HG02885 (cell line): ENCODE measurements around the gene SLC6A11.
A peak's percentile ranks its signal among the peaks of the same experiment; 100 is the strongest.

ENCODE experiments used
- ATAC-seq: cut with Tn5 transposase; IDR thresholded peaks from one replicate; pipeline ENCODE4 v1.9.1; 2021; ENCODE audit warnings: mild to moderate bottlenecking; ENCODE audit not compliant: unreplicated experiment, poor library complexity

The SLC6A11 gene

GRCh38 chr3:10927551-10927950 is 111.5 kb downstream of the SLC6A11 start:
- no peak for ATAC-seq

- ATAC-seq: no peak
Measured at GRCh38 chr3:10928407-10928960, 112.5 kb downstream of the SLC6A11 start.

- no peak for ATAC-seq
Measured at GRCh38 chr3:10928961-10929471, 113.0 kb downstream of the SLC6A11 start.

GRCh38 chr3:10929978-10930665 is 114.1 kb downstream of the SLC6A11 start:
- no peak for ATAC-seq

- no peak for ATAC-seq
Measured at GRCh38 chr3:10930666-10931040, 114.6 kb downstream of the SLC6A11 start.

- no peak for ATAC-seq
Measured at GRCh38 chr3:10932596-10932995, 116.6 kb downstream of the SLC6A11 start.

- no peak for ATAC-seq
Measured at GRCh38 chr3:10933021-10933420, 117.0 kb downstream of the SLC6A11 start.

GRCh38 chr3:10933470-10933804 is 117.4 kb downstream of the SLC6A11 start:
- ATAC-seq: no peak

GRCh38 chr3:10933805-10934481 is 117.9 kb downstream of the SLC6A11 start:
- no peak for ATAC-seq

- ATAC-seq: no peak
Measured at GRCh38 chr3:10935028-10935427, 119.0 kb downstream of the SLC6A11 start.

- ATAC-seq: no peak
Measured at GRCh38 chr3:10935846-10936631, 120.0 kb downstream of the SLC6A11 start.

- no peak for ATAC-seq
Measured at GRCh38 chr3:10936686-10937085, 120.7 kb downstream of the SLC6A11 start.

- ATAC-seq: no peak
Measured at GRCh38 chr3:10937141-10937825, 121.3 kb downstream of the SLC6A11 start.

GRCh38 chr3:10939556-10939955 is 123.5 kb downstream of the SLC6A11 start:
- no peak for ATAC-seq

- ATAC-seq: no peak
Measured at GRCh38 chr3:10940106-10940505, 124.1 kb downstream of the SLC6A11 start.

GRCh38 chr3:10941972-10942371 is 125.9 kb downstream of the SLC6A11 start:
- no peak for ATAC-seq

GRCh38 chr3:10942690-10943205 is 126.7 kb downstream of the SLC6A11 start:
- ATAC-seq: no peak

- no peak for ATAC-seq
Measured at GRCh38 chr3:10944866-10945265, 128.8 kb downstream of the SLC6A11 start.

- peak; percentile 66 for ATAC-seq
Measured at GRCh38 chr3:10945683-10946287, 129.8 kb downstream of the SLC6A11 start.

GRCh38 chr3:10946526-10946925 is 130.5 kb downstream of the SLC6A11 start:
- ATAC-seq: no peak
